ENCODE results near the gene STPG1.
A peak's percentile ranks its signal among the peaks of the same experiment; 100 is the strongest.

STPG1 gene

GRCh38 chr1:24317081-24317480, 96.5 kb downstream of the STPG1 start:
- no peak for DNase-seq

DNA sequence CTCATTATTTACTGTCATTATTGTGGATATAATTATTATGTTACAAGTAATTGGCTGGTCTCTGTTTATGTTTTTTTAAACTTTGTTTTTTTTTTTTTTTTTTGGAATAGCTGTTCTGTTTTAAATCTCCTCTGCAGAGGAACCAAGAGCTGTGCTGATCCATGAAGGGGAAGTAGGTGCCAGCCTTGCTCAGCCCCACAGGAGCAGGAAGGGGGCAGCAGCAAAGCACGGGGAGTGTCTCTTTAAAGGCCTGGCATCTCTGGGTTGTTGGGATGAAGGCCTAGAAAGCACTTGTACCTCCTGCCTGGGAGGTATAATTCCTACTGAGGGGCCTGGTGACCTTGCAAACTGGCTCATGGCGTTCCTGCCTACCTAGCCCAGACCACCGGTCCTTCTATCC, 96.9 kb downstream of the STPG1 start:
- no peak for DNase-seq

DNA sequence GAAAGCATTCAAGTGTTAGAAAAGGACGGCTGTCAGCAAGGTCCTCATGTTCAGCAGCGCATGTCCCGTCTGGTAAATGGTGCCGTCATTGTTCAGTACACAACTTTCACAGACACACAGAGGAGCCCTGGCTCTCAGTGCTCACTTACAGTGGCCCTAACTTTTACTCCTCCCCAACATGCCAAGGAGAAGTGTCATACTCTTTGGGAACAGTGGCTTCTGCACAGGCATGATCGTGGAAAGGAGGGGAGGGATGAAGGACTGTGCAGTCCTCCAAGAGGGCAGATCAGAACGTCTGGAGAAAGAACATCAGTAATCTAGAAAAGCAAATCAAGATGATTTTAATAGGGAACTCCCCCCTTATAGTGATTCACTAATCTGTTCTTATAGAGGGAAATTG, 98.2 kb downstream of the STPG1 start:
- peak; percentile 37 for DNase-seq

DNA sequence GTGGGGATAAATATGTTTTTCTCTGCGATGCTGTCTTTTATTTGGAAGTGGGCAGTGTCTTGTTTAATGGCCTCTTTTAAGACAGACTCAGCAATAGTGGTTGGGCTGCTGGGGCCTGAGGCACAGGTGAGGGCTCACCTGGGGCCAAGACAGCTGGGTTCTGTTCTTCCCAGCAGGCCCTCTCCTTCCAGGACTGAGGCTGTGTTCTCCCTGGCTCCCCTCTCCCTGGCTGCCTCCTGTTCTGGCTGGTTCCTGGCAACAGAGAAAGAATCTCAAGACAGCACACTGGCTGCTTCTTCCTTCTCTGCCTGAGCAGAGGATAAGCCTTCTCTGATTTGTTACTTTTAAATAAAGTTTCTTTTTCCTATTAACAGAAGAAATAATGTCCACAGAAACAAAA, 101.8 kb downstream of the STPG1 start:
- DNase-seq, result no peak

DNA sequence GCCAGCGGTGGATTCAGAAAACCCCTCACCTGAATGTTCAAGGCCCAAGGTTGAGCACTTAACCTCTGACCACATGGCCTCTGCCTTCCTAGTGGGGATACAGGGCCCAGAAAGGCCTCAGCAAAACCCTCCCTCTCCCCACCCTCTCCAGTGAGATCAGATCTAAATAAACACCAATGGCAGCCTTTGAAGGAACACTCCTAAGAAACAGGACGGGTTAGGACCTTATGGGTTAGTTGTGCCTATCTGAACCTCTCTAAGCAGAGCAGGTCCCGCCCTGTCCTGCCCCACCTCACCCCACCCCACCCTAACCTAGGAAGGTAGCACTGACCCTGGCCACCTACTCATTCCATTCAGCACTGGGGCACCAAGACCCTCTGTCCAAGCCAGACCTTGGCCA, 102.3 kb downstream of the STPG1 start:
- no peak for DNase-seq

DNA sequence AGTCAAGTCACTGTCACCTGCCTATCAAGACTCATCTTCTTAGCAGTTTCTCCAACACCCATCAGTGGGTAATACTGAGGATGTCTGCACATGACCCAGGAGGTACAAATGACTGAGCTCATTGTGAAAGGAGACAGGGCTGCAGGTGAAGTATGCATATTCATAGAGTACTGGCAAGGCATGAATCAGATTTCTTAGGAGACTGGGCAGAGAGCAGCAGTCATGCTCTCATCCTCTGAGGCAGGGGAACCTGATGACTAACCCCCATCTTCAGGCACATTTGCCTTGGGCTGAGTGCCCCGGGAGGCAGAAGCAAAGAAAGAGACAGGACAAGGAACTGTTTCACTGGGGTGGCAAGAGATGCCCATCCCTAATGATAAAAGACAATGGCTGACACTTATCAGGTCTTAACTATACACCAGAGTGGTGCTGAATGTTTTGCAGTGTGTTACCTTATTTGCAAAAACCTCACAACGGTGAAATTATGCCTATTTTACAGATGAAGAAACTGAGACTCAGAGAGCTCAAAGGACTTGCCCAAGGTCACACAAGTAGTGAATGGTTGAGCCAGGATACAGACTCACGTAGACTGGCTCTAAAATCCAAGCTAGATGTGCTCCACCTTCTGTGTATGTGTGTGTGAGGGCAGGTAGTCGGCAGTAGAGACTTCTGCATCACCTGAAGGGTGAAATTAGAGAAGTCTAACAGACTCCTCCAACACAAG, 103.7 kb downstream of the STPG1 start:
- no peak for DNase-seq

- peak; percentile 39 for DNase-seq
These were observed 105.1 kb downstream of the STPG1 start for GRCh38 chr1:24308365-24309015.

All from fibroblast of skin of scalp (primary cell).